GM19099 (cell line): ENCODE data around the gene SLC37A4.

ENCODE experiments used
- POLR2A ChIP-seq: IDR thresholded peaks from 3 replicates; pipeline ENCODE4 v1.6.1; 2011; ENCODE audit warnings: low read depth; ENCODE audit not compliant: insufficient read length; ENCODE audit errors: extremely low read depth

SLC37A4 gene

GRCh38 chr11:119011476-119012053 lies 19.1 kb downstream of the SLC37A4 start:
- TF ChIP-seq POLR2A: no peak

- TF ChIP-seq POLR2A: no peak
Observed at GRCh38 chr11:119006656-119007055, 24.0 kb downstream of the SLC37A4 start.

DNA sequence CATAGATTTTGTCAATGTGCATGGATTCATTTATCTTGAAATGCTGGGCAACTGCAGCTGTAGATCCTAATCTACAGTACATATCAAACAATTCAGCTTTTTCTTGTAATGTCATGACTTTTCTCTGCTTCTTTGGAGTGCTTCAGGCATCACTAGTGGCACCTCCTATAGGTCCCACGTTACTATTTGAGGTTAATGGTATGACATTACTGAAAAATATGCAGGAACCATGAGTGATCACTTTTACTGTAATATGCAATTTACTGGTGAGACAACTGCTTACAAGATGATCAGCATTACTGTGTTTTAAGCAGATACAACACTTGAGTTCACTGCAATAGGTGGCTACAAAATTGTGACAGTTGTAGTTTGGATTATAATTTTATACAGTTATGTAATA lies 29.8 kb downstream of the SLC37A4 start:
- TF ChIP-seq POLR2A: no peak

- TF ChIP-seq POLR2A: no peak
Observed at GRCh38 chr11:118998822-118999221, 31.9 kb downstream of the SLC37A4 start.

DNA sequence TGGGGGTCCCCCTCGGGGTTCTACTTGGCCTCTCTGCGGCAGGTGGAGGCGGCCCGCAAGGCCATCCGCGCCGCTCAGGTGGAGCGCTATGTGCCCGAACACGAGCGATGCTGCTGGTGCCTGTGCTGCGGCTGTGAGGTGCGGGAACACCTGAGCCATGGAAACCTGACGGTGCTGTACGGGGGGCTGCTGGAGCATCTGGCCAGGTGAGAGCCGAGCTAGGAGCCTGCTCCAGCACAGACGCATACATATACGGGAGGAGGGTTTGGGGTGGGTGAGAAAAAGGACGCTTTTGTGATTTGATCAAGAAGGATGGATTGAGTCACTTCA lies 32.3 kb downstream of the SLC37A4 start:
- no peak for TF ChIP-seq POLR2A

DNA sequence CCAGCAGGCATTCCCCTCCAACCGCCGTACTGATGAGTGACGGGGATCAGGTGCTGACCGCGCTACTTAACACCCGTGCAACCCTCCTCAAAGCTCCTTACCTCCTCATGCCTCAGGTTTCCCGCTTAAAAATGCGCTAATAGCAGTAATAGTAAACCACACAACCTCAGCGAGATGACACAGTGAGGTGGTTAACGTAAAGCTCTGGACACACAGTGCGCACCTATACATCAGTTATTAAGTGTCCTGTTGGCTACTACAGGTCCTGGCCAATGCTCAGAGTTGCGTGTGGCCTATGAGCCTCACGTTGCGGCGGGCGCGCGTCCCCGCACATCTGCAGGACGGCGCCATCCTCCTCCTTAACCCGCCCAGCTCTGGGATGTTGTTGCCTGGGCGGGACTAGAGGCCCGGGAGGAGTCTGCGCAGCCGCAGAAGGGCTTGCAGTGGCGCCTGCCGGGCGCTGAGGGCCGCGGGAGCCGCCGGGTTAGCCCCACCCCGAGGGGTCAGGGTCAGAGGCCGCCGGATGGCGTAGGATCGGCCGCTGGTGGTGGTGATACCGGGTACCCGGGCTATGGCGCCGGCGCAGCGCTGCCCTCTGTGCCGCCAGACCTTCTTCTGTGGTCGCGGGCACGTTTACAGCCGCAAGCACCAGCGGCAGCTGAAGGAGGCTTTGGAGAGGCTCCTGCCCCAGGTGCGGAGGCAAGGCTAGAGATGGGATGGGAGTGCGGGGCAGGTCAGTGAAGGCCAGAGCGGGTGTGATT lies 32.9 kb downstream of the SLC37A4 start, which contains the start of gene CENATAC:
TSS of gene CENATAC (plus strand) at position 512 of the 761 bp plus-strand sequence. CDS start at position 572, 60 bp downstream.
- peak; percentile 95 for TF ChIP-seq POLR2A

- TF ChIP-seq POLR2A: no peak
Observed at GRCh38 chr11:118996926-118997626, 33.6 kb downstream of the SLC37A4 start.

- no peak for TF ChIP-seq POLR2A
Observed at GRCh38 chr11:118988280-118988679, 42.4 kb downstream of the SLC37A4 start.

DNA sequence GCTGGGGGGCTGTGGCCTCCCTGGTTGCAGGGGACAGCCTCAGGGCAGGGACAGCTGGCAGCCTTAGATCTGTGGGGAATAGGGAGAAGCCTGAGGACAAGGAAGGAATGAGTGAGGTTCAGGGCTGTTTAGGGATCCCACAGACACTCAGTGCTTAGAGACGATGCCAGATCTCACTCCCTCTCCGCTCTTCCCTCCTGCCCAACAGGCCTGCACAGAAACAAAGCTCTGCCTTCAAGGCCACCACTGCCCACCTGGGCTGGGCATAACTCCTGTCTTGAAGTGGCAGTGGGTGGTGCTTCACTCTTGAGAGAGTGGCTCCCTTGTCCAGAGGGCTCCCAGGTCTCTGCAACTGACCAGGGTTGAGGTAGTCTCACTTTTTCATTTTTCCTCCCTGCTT lies 45.9 kb downstream of the SLC37A4 start:
- TF ChIP-seq POLR2A: no peak

DNA sequence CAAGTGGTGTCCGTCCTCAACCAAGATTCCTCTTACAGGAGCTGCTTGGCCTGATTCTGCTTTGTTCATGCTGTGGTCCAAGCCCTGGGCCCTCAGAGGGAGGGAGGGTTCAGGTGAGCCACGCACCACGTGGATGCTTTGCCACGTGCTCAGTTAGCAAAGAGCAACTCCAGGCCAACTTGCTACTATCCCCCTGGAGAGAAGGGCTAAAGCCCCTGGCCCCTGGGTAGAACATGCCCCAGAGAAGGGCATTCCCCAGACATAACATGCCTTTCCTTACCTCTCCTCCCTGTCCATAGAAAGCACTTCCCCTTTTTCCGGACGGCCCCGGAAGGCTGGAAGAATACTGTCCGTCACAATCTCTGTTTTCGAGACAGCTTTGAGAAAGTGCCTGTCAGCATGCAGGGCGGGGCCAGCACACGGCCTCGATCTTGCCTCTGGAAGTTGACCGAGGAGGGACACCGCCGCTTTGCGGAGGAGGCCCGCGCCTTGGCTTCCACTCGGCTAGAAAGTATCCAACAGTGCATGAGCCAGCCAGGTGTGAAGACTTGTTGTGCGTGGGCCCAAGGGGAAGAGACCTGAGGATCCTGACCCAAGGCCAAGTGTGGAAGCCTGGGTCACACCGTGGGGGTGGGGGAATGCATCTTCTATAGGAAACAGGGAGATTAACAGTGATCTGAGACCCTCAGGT lies 50.3 kb downstream of the SLC37A4 start:
- no peak for TF ChIP-seq POLR2A

DNA sequence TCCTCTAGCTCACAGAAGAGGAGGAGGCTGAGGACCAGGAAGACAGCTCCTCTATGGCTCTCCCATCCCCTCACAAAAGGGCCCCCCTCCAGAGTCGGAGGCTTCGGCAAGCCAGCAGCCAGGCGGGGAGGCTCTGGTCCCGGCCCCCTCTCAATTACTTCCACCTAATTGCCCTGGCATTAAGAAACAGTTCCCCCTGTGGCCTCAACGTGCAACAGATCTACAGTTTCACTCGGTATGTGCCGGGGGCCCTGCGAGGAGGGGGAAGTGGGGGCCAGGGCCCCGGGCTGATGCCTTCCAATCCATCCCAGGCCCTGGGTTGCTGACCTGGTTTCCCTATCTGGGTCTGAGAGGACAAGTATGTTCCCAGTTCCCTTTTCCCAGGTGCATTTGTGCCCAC lies 51.2 kb downstream of the SLC37A4 start:
- TF ChIP-seq POLR2A: no peak

DNA sequence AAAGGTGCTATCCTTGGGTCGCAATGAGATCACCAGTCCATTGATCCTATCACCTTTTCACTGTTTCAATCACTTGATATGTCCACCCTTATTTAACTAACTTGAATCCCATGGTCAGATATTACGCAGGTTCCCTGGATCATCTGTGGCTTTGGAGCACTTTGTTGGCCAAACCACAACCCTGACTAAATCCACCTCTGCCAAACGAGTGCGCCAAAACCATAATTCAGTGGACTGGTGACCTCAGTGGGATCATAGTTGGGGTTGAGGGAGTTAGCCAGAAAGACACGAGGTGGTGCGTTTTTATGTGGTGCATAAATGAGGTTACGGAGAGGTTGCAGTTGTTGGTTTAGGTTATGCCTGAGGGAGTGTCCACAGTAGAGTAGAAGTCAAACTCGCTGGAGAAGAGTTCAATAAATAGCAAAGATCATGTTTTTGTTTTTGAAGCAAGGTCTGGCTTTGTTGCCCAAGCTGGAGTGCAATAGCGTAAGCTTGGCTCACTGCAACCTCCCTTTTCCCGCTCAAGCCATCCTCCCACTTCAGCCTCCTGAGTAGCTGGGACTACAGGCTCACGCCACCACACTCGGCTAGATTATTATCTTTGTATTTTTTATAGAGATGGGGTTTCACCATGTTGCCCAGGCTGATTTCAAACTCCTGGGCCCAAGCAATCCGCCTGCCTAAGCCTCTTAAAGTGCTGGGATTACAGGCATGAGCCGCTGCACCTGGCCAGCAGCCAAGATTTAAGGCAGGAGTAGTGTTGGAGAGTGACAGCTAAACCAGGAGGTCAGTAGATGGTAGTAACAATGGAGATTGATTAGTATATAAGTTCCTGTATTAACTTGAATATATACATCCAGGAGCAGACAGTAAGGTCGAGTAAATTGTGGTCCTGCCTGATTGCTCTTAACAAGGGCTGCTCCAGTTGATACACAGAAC lies 54.6 kb downstream of the SLC37A4 start:
- no peak for TF ChIP-seq POLR2A
